Measurements from ENCODE around the gene POLN. TPM values are rescaled to one million over a fixed set of nuclear protein-coding genes. Genes with fewer than 3 reads are reported as not detected.
A peak's percentile ranks its signal among the peaks of the same experiment; 100 is the strongest.

The POLN gene
- polyA plus RNA-seq, 3 donors = 0.08 to 0.33 (median 0.28) TPM

GRCh38 chr4:2245057-2245786 is 3.3 kb upstream of the POLN start:
- DNase-seq = peak in 1 of 3 donors; percentile 6
- no peak overlapping the region for H3K4me3 Mint-ChIP-seq
- Histone ChIP-seq H3K4me2 (replicated peaks; ENCODE audit: extremely low read depth, low read length, poor library complexity, severe bottlenecking) (no peak overlapping the region), H3K36me3 (replicated peaks in 1 of 2; ENCODE audit: control insufficient read depth in 1 of 2, insufficient read depth in 2 of 2, low read length in 2 of 2) (peaks cover 17 to 22% of the 10 kb centered on the region in 2 donors), H3K9me3 (replicated peaks in 1 of 2; ENCODE audit: control insufficient read depth in 1 of 2, insufficient read depth in 1 of 2, low read length in 2 of 2) (no peaks in the 10 kb centered on the region), H3K9ac (ENCODE audit: insufficient read depth, low read length, poor library complexity, severe bottlenecking) (no peak overlapping the region), H3K4me3 (replicated peaks in 1 of 3; ENCODE audit: low read depth in 2 of 3, low read length in 3 of 3) (no peak overlapping the region), H3K27me3 (ENCODE audit: control insufficient read depth in 2 of 2, insufficient read depth in 2 of 2, low read length in 2 of 2) (no peaks in the 10 kb centered on the region), H3K27ac (ENCODE audit: low read depth in 1 of 2, low read length in 2 of 2) (peak overlapping the region in 1 of 2 donors; percentile 10), H3K79me2 (ENCODE audit: insufficient read depth, low read length) (peaks cover 16% of the 10 kb centered on the region), H3K4me1 (ENCODE audit: control insufficient read depth in 1 of 2, insufficient read depth in 2 of 2, low read length in 2 of 2) (peaks cover 32 to 37% of the 10 kb centered on the region in 2 donors), H4K20me1 (ENCODE audit: insufficient read depth, low read length) (peaks cover 21% of the 10 kb centered on the region), H2AFZ (ENCODE audit: insufficient read depth, low read depth, low read length, poor library complexity, severe bottlenecking) (no peak overlapping the region)
- H3K4me1 Mint-ChIP-seq = peaks cover 37% of the 10 kb centered on the region
- intact Hi-C loops (cut with micrococcal nuclease) = loop anchor here in 1 of 2 donors (10.0 kb wide), 1 partner anchor 670 kb away; no protein-coding TSS in a partner anchor
- H3K27ac Mint-ChIP-seq = peak overlapping the region in 4 of 7 donors; percentile 25 to 85 (median 56)
- H3K9me3 Mint-ChIP-seq = no peaks in the 10 kb centered on the region
- no peaks in the 10 kb centered on the region for H3K27me3 Mint-ChIP-seq (ENCODE audit: low read depth in 3 of 3)
- TF ChIP-seq CTCF (IDR thresholded peaks at IDR 0.05) = no peak
- peaks cover 16 to 23% of the 10 kb centered on the region in 2 donors for H3K36me3 Mint-ChIP-seq
- WGBS (ENCODE audit: insufficient coverage) = 68% methylated on average over 5 of the region's 7 CpGs

GRCh38 chr4:2243681-2244380 is 1.9 kb upstream of the POLN start:
- TF ChIP-seq CTCF (IDR thresholded peaks at IDR 0.05) = peak; percentile 36
- H3K9ac ChIP-seq (ENCODE audit: insufficient read depth, low read length, poor library complexity, severe bottlenecking) = no peak overlapping the region
- H3K4me3 ChIP-seq (replicated peaks in 1 of 3; ENCODE audit: low read depth in 2 of 3, low read length in 3 of 3) = peak overlapping the region in 1 of 3 experiments; percentile 63
- intact Hi-C loops (cut with micrococcal nuclease) = loop anchor here (2.0 to 10.0 kb wide), 7 partner anchors 19 to 669 kb away; partner anchors contain the start of genes FAM193A (in 2 of the 2), RNF4 (in 2 of the 2), MXD4 (in 1 of the 2) and TNIP2 (in 1 of the 2)
- no peaks in the 10 kb centered on the region for H3K9me3 Mint-ChIP-seq
- peak overlapping the region in 1 of 2 donors; percentile 54 for H3K27ac ChIP-seq (ENCODE audit: low read depth in 1 of 2, low read length in 2 of 2)
- no peaks in the 10 kb centered on the region for H3K9me3 ChIP-seq (replicated peaks in 1 of 2; ENCODE audit: control insufficient read depth in 1 of 2, insufficient read depth in 1 of 2, low read length in 2 of 2)
- peak overlapping the region; percentile 78 for H2AFZ ChIP-seq (ENCODE audit: insufficient read depth, low read depth, low read length, poor library complexity, severe bottlenecking)
- no peaks in the 10 kb centered on the region for H3K27me3 ChIP-seq (ENCODE audit: control insufficient read depth in 2 of 2, insufficient read depth in 2 of 2, low read length in 2 of 2)
- H3K27me3 Mint-ChIP-seq (ENCODE audit: low read depth in 3 of 3) = no peaks in the 10 kb centered on the region
- peaks cover 48% of the 10 kb centered on the region for H3K4me1 Mint-ChIP-seq
- peak overlapping the region; percentile 56 for H3K4me2 ChIP-seq (replicated peaks; ENCODE audit: extremely low read depth, low read length, poor library complexity, severe bottlenecking)
- whole genome bisulfite sequencing (ENCODE audit: insufficient coverage) = 4% methylated on average over 4 of the region's 5 CpGs
- peak overlapping the region; percentile 67 to 88 for H3K4me3 Mint-ChIP-seq
- peak; percentile 45 to 65 (median 53) for DNase-seq
- peaks cover 31% of the 10 kb centered on the region for H4K20me1 ChIP-seq (ENCODE audit: insufficient read depth, low read length)
- peaks cover 6 to 15% of the 10 kb centered on the region in 2 donors for H3K36me3 Mint-ChIP-seq
- H3K27ac Mint-ChIP-seq = peak overlapping the region; percentile 60 to 94 (median 78)
- H3K79me2 ChIP-seq (ENCODE audit: insufficient read depth, low read length) = peaks cover 30% of the 10 kb centered on the region
- H3K4me1 ChIP-seq (ENCODE audit: control insufficient read depth in 1 of 2, insufficient read depth in 2 of 2, low read length in 2 of 2) = peaks cover 40 to 51% of the 10 kb centered on the region in 2 donors
- H3K36me3 ChIP-seq (replicated peaks in 1 of 2; ENCODE audit: control insufficient read depth in 1 of 2, insufficient read depth in 2 of 2, low read length in 2 of 2) = peaks cover 4 to 9% of the 10 kb centered on the region in 2 donors

Data from CD14-positive monocyte (primary cell).